Caco-2 (cell line): Measurements from ENCODE around the gene SLC26A9. TPM values are rescaled to one million over a fixed set of nuclear protein-coding genes. Genes with fewer than 3 reads are reported as not detected.

Experiments
- BruUV-seq: library from RNA; stranded (reverse); fragments of 400-500 nt; replicated peaks from 2 replicates; lab custom pipeline; 2021; lab: Mats Ljungman, UMichigan
- CTCF ChIA-PET: fragments of 300-600 bp; sonication (Branson Sonifier 250); formaldehyde crosslinking; loops from one replicate; lab custom pipeline; 2022; ENCODE audit warnings: antibody characterized with exemption; lab: Charles Lee
- POLR2A ChIA-PET: fragments of 300-600 bp; sonication (Branson Sonifier 250); formaldehyde crosslinking; loops from one replicate; lab custom pipeline; 2022; ENCODE audit warnings: antibody characterized with exemption; lab: Charles Lee
- DNase-seq, 2 experiments: peaks; one replicate each; pipeline versions ENCODE4 v3.0.0 to v3.0.0-alpha.2; 2020 to 2022
- H3K27me3 ChIP-seq: replicated peaks from 2 replicates; pipeline ENCODE4 v1.6.0; 2011; ENCODE audit warnings: low read length; ENCODE audit not compliant: control insufficient read depth, insufficient read depth
- H3K36me3 ChIP-seq: 2 replicates; pipeline ENCODE4 v1.5.1; 2011; ENCODE audit warnings: low read length; ENCODE audit not compliant: control insufficient read depth, insufficient read depth
- H3K4me1 ChIP-seq: fragments of 250-450 bp; sonication (Bioruptor Pico); 2 replicates; pipeline ENCODE4 v1.5.1; 2020; ENCODE audit warnings: mild to moderate bottlenecking
- H3K4me3 ChIP-seq: 2 replicates; pipeline ENCODE4 v1.5.1; 2011; ENCODE audit warnings: low read depth, mild to moderate bottlenecking, control low read depth, low read length
- H3K9me3 ChIP-seq: fragments of 250-450 bp; sonication (Bioruptor Pico); 2 replicates; pipeline ENCODE4 v1.5.1; 2020; ENCODE audit warnings: mild to moderate bottlenecking, moderate library complexity
- H3K27ac Mint-ChIP-seq: one replicate; pipeline ENCODE4 v1.8.0; 2022; ENCODE audit warnings: mixed read lengths; ENCODE audit not compliant: unreplicated experiment
- H3K27me3 Mint-ChIP-seq: one replicate; pipeline ENCODE4 v1.8.0; 2022; ENCODE audit warnings: mixed read lengths; ENCODE audit not compliant: insufficient read depth, unreplicated experiment
- H3K36me3 Mint-ChIP-seq: one replicate; pipeline ENCODE4 v1.8.0; 2022; ENCODE audit warnings: mild to moderate bottlenecking, mixed read lengths; ENCODE audit not compliant: insufficient read depth, unreplicated experiment
- H3K4me1 Mint-ChIP-seq: one replicate; pipeline ENCODE4 v1.8.0; 2022; ENCODE audit warnings: low read depth, mixed read lengths; ENCODE audit not compliant: unreplicated experiment
- H3K4me3 Mint-ChIP-seq: one replicate; pipeline ENCODE4 v1.8.0; 2022; ENCODE audit warnings: mild to moderate bottlenecking, moderate library complexity, mixed read lengths; ENCODE audit not compliant: unreplicated experiment
- H3K9me3 Mint-ChIP-seq: one replicate; pipeline ENCODE4 v1.8.0; 2022; ENCODE audit warnings: mixed read lengths; ENCODE audit not compliant: unreplicated experiment
- intact Hi-C: fragments of 100-400 bp; cut with micrococcal nuclease; formaldehyde crosslinking; loops from one replicate; pipeline ENCODE4 v1.10.0; 2022; ENCODE audit not compliant: unreplicated experiment
- total RNA-seq: library from RNA; stranded (reverse); gene quantifications from 2 replicates; pipeline ENCODE4 v1.2.3, GENCODE V29; 2022
- TF ChIP-seq, protein P1 (sequence below), 2 experiments: fragments of 200-600 bp in 1 of 2; IDR thresholded peaks; 1 replicate in 1 of 2; 2 replicates in 1 of 2; pipeline versions ENCODE4 v1.5.1 to v1.8.0; 2011 to 2022; ENCODE audit warnings: antibody characterized with exemption in 1 of 2, control low read depth in 1 of 2, inconsistent platforms in 1 of 2, low read depth in 1 of 2, low read length in 1 of 2, mild to moderate bottlenecking in 1 of 2, moderate library complexity in 1 of 2; ENCODE audit not compliant: insufficient read depth in 1 of 2, severe bottlenecking in 1 of 2, unreplicated experiment in 1 of 2

SLC26A9 gene
- total RNA-seq, 1 experiment from 2014 or later: not detected

DNA sequence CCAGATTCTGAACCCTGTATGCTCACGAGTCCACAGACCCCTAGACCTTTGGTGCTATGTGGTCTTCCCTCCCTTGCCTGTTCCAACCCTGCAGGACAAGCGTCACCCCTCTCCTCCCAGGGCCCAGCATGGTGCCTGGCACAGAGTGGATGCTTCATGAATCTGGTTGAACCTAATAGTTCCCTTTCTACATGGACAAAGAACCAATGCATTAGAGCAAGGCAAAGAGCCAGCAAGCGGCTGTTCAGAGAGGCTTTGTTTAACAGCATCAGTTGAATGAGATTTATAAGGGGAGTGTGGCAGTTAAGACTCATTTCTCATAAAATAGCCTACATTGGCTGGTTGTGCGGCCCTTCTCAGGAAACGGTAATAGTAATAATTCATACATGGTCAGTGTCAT is 14.9 kb downstream of the SLC26A9 start:
- Histone ChIP-seq H3K27me3 (no peaks in the 10 kb centered on the region), H3K4me3 (no peak overlapping the region), H3K36me3 (no peaks in the 10 kb centered on the region), H3K4me1 (no peaks in the 10 kb centered on the region), H3K9me3 (no peaks in the 10 kb centered on the region)
- no peaks in the 10 kb centered on the region for H3K9me3 Mint-ChIP-seq
- H3K4me1 Mint-ChIP-seq: no peaks in the 10 kb centered on the region
- CTCF ChIA-PET: no interaction called here
- POLR2A ChIA-PET: no interaction called here
- DNase-seq: no peak
- H3K36me3 Mint-ChIP-seq: no peaks in the 10 kb centered on the region
- TF ChIP-seq, protein P1, sequence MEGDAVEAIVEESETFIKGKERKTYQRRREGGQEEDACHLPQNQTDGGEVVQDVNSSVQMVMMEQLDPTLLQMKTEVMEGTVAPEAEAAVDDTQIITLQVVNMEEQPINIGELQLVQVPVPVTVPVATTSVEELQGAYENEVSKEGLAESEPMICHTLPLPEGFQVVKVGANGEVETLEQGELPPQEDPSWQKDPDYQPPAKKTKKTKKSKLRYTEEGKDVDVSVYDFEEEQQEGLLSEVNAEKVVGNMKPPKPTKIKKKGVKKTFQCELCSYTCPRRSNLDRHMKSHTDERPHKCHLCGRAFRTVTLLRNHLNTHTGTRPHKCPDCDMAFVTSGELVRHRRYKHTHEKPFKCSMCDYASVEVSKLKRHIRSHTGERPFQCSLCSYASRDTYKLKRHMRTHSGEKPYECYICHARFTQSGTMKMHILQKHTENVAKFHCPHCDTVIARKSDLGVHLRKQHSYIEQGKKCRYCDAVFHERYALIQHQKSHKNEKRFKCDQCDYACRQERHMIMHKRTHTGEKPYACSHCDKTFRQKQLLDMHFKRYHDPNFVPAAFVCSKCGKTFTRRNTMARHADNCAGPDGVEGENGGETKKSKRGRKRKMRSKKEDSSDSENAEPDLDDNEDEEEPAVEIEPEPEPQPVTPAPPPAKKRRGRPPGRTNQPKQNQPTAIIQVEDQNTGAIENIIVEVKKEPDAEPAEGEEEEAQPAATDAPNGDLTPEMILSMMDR (IDR thresholded peaks at IDR 0.05; ENCODE audit: insufficient read depth in 1 of 2, low read depth in 1 of 2, low read length in 1 of 2, severe bottlenecking in 1 of 2, unreplicated experiment in 1 of 2): no peak
- BruUV-seq: no TSS peak
- no peak overlapping the region for H3K27ac Mint-ChIP-seq
- H3K4me3 Mint-ChIP-seq: no peak overlapping the region
- H3K27me3 Mint-ChIP-seq: no peaks in the 10 kb centered on the region
- intact Hi-C loops: no loop called here

DNA sequence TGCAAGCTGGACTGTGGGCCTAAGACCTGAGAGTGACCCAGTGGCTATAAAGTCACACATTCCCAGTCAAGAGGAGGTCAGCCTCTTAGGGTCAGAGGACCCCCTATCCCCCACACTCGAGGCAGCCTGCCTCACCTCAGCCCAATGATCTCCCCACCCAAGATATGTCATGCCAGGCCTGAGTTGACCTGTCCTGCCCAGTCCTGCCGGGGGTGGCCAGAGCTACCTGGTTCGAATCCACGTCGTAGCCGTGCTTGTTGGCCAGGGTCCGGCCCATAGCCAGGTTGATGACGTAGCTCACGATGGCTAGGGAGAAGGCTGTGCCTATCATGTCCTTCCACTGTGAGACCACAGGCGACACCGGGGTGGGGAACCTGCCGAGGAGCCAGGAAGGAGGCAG is 15.6 kb downstream of the SLC26A9 start:
- Mint-ChIP-seq H3K27me3 (no peaks in the 10 kb centered on the region), H3K36me3 (no peaks in the 10 kb centered on the region), H3K4me1 (no peaks in the 10 kb centered on the region), H3K27ac (no peak overlapping the region), H3K9me3 (no peaks in the 10 kb centered on the region), H3K4me3 (no peak overlapping the region)
- Histone ChIP-seq H3K27me3 (no peaks in the 10 kb centered on the region), H3K36me3 (no peaks in the 10 kb centered on the region), H3K9me3 (no peaks in the 10 kb centered on the region), H3K4me3 (no peak overlapping the region), H3K4me1 (no peaks in the 10 kb centered on the region)
- no TSS peak for BruUV-seq
- POLR2A ChIA-PET: no interaction called here
- CTCF ChIA-PET: no interaction called here
- no peak for DNase-seq
- TF ChIP-seq, protein P1 (IDR thresholded peaks at IDR 0.05; ENCODE audit: insufficient read depth in 1 of 2, low read depth in 1 of 2, low read length in 1 of 2, severe bottlenecking in 1 of 2, unreplicated experiment in 1 of 2): no peak
- intact Hi-C loops: no loop called here

DNA sequence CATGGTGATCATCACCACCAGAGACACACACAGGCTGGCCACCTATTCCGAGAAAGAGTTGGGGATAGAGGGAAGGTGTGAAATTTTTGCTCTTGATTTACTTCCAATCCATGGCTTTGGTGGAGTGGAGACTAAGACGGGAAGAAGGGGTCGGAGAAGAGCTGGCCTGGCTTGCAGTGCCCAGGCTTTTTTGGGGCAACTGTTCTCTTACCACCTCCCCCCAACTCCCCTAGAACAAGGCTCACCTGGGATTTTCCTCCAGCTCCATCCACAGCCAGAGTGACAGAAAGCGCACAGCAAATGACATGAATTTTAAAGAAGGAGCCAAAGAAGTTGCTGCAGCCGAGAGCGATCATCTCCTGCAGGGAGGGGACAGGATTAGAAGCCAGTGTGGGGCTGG is 16.0 kb downstream of the SLC26A9 start:
- Histone ChIP-seq H3K4me3 (no peak overlapping the region), H3K27me3 (no peaks in the 10 kb centered on the region), H3K9me3 (no peaks in the 10 kb centered on the region), H3K36me3 (no peaks in the 10 kb centered on the region), H3K4me1 (no peaks in the 10 kb centered on the region)
- Mint-ChIP-seq H3K4me1 (no peaks in the 10 kb centered on the region), H3K27me3 (no peaks in the 10 kb centered on the region), H3K36me3 (no peaks in the 10 kb centered on the region), H3K9me3 (no peaks in the 10 kb centered on the region), H3K4me3 (no peak overlapping the region), H3K27ac (no peak overlapping the region)
- no TSS peak for BruUV-seq
- ChIA-PET POLR2A (no interaction called here), CTCF (no interaction called here)
- intact Hi-C loops: no loop called here
- DNase-seq: peak in 1 of 2 experiments; percentile 9
- TF ChIP-seq, protein P1 (IDR thresholded peaks at IDR 0.05; ENCODE audit: insufficient read depth in 1 of 2, low read depth in 1 of 2, low read length in 1 of 2, severe bottlenecking in 1 of 2, unreplicated experiment in 1 of 2): no peak
